Mesenteric fat pad (tissue), 1 donor: ENCODE measurements around the gene MICB. TPM values are rescaled to one million over a fixed set of nuclear protein-coding genes. Genes with fewer than 3 reads are reported as not detected.
"Not testable (repeated sequence)": the region's sequence is repeated elsewhere in the genome, so short reads cannot be mapped to it uniquely, and the experiment has no call there.

ENCODE experiments used
- DNase-seq: peaks from one replicate; pipeline ENCODE4 v3.0.0-alpha.2; 2020; ENCODE audit warnings: low spot score
- total RNA-seq: library from RNA; stranded (reverse); fragmentation: NEBNext Ultra II Directional; extraction: Animal tissue kit (Norgen Biotek cat#: 25700); gene quantifications from one replicate; pipeline ENCODE4 v1.2.1, GENCODE V29; 2021
- donor health status: DM: yes; HTN: yes; CAD: no.

Gene MICB
- total RNA-seq, 1 donor from 2014 or later = 4.5 TPM

- DNase-seq = no peak
Measured at GRCh38 chr6:31498748-31499147, 803 bp downstream of the MICB start.

GRCh38 chr6:31499648-31500047 lies 1.7 kb downstream of the MICB start:
- not testable (repeated sequence) for DNase-seq

- no peak for DNase-seq
Measured at GRCh38 chr6:31502586-31502985, 4.6 kb downstream of the MICB start.

- DNase-seq = not testable (repeated sequence)
Measured at GRCh38 chr6:31509036-31509435, 11.1 kb downstream of the MICB start.

GRCh38 chr6:31510007-31510406 lies 12.1 kb downstream of the MICB start:
- DNase-seq = no peak

- DNase-seq = no peak
Measured at GRCh38 chr6:31513456-31514165, 15.7 kb downstream of the MICB start.

GRCh38 chr6:31521835-31522234 lies 23.9 kb downstream of the MICB start:
- no peak for DNase-seq

GRCh38 chr6:31525553-31525931 lies 27.6 kb downstream of the MICB start:
- no peak for DNase-seq

- no peak for DNase-seq
Measured at GRCh38 chr6:31525932-31526591, 28.1 kb downstream of the MICB start.

- DNase-seq = no peak
Measured at GRCh38 chr6:31528307-31528777, 30.4 kb downstream of the MICB start.

GRCh38 chr6:31528821-31529328 lies 30.9 kb downstream of the MICB start, which contains the start of gene MCCD1:
MCCD1 (plus strand) TSS chr6:31528962; CDS start chr6:31529015, 53 bp downstream.
- DNase-seq = no peak

GRCh38 chr6:31529329-31530150 lies 31.6 kb downstream of the MICB start:
- no peak for DNase-seq

GRCh38 chr6:31530659-31531058 lies 32.7 kb downstream of the MICB start:
- DNase-seq = no peak

- no peak for DNase-seq
Measured at GRCh38 chr6:31531162-31531561, 33.2 kb downstream of the MICB start.

- DNase-seq = no peak
Measured at GRCh38 chr6:31531771-31532643, 34.1 kb downstream of the MICB start.

GRCh38 chr6:31532644-31533454 lies 34.9 kb downstream of the MICB start:
- DNase-seq = no peak

- no peak for DNase-seq
Measured at GRCh38 chr6:31533455-31533841, 35.5 kb downstream of the MICB start.

GRCh38 chr6:31534011-31534410 lies 36.1 kb downstream of the MICB start:
- DNase-seq = no peak

GRCh38 chr6:31534521-31535040 lies 36.6 kb downstream of the MICB start:
- no peak for DNase-seq
